H9 (cell line): ENCODE measurements around the gene PRMT2. TPM values are rescaled to one million over a fixed set of nuclear protein-coding genes. Genes with fewer than 3 reads are reported as not detected.

Experiments used
- DNase-seq: peaks from one replicate; pipeline ENCODE4 v3.0.0-alpha.2; 2017
- H2AFZ ChIP-seq: one replicate; pipeline ENCODE4 v1.6.1; 2013; ENCODE audit warnings: mild to moderate bottlenecking, low read length, control low read depth, moderate library complexity
- H2AK5ac ChIP-seq: 2 replicates; pipeline ENCODE4 v1.6.1; 2013; ENCODE audit warnings: low read length, control low read depth, mixed read lengths; ENCODE audit not compliant: insufficient read length
- H2BK120ac ChIP-seq: one replicate; pipeline ENCODE4 v1.6.1; 2013; ENCODE audit warnings: low read depth, mild to moderate bottlenecking, low read length, control low read depth, inconsistent platforms; ENCODE audit not compliant: poor library complexity, severe bottlenecking
- H2BK12ac ChIP-seq: 2 replicates; pipeline ENCODE4 v1.6.1; 2013; ENCODE audit warnings: low read length, control low read depth, mixed read lengths, low read depth; ENCODE audit not compliant: insufficient read length
- H2BK15ac ChIP-seq: 2 replicates; pipeline ENCODE4 v1.6.1; 2013; ENCODE audit warnings: low read depth, low read length, control low read depth
- H2BK20ac ChIP-seq: one replicate; pipeline ENCODE4 v1.6.1; 2013; ENCODE audit warnings: low read depth, mild to moderate bottlenecking, low read length, control low read depth, inconsistent platforms; ENCODE audit not compliant: poor library complexity, severe bottlenecking
- H2BK5ac ChIP-seq: 2 replicates; pipeline ENCODE4 v1.6.1; 2013; ENCODE audit warnings: low read length, control low read depth, mixed read lengths; ENCODE audit not compliant: insufficient read length
- H3K14ac ChIP-seq: 2 replicates; pipeline ENCODE4 v1.6.1; 2013; ENCODE audit warnings: low read length, control low read depth; ENCODE audit not compliant: insufficient read depth
- H3K18ac ChIP-seq: 2 replicates; pipeline ENCODE4 v1.6.1; 2013; ENCODE audit warnings: low read depth, mild to moderate bottlenecking, mixed read lengths, low read length, control low read depth; ENCODE audit not compliant: insufficient read length
- H3K23ac ChIP-seq: 2 replicates; pipeline ENCODE4 v1.6.1; 2013; ENCODE audit warnings: low read length, control low read depth, mixed read lengths, low read depth; ENCODE audit not compliant: insufficient read length
- H3K23me2 ChIP-seq: 2 replicates; pipeline ENCODE4 v1.6.1; 2013; ENCODE audit warnings: low read depth, mild to moderate bottlenecking, mixed read lengths, low read length, control low read depth; ENCODE audit not compliant: insufficient read length, poor library complexity, severe bottlenecking
- H3K27ac ChIP-seq: 2 replicates; pipeline ENCODE4 v1.5.1; 2013; ENCODE audit warnings: low read length, control low read depth, mixed read lengths, low read depth; ENCODE audit not compliant: insufficient read length
- H3K27me3 ChIP-seq: 2 replicates; pipeline ENCODE4 v1.6.1; 2013; ENCODE audit warnings: low read length, control low read depth, inconsistent platforms; ENCODE audit not compliant: insufficient read depth
- H3K4ac ChIP-seq: 2 replicates; pipeline ENCODE4 v1.6.1; 2013; ENCODE audit warnings: low read depth, mild to moderate bottlenecking, control low read depth, inconsistent platforms, low read length, moderate library complexity
- H3K4me1 ChIP-seq: 2 replicates; pipeline ENCODE4 v1.6.1; 2013; ENCODE audit warnings: low read length, control low read depth, inconsistent platforms; ENCODE audit not compliant: insufficient read depth
- H3K4me2 ChIP-seq: 2 replicates; pipeline ENCODE4 v1.6.1; 2013; ENCODE audit warnings: low read length, control low read depth, mixed read lengths; ENCODE audit not compliant: insufficient read length, insufficient read depth
- H3K56ac ChIP-seq: 2 replicates; pipeline ENCODE4 v1.6.1; 2013; ENCODE audit warnings: low read depth, mild to moderate bottlenecking, mixed read lengths, low read length, control low read depth; ENCODE audit not compliant: insufficient read length
- H3K79me1 ChIP-seq: 2 replicates; pipeline ENCODE4 v1.6.1; 2013; ENCODE audit warnings: low read depth, mild to moderate bottlenecking, moderate library complexity, low read length, control low read depth, inconsistent platforms; ENCODE audit not compliant: insufficient read depth, poor library complexity, severe bottlenecking
- H3K79me2 ChIP-seq: 2 replicates; pipeline ENCODE4 v1.6.1; 2013; ENCODE audit warnings: low read length, control low read depth, inconsistent platforms; ENCODE audit not compliant: insufficient read depth
- H3K9ac ChIP-seq: 2 replicates; pipeline ENCODE4 v1.6.1; 2013; ENCODE audit warnings: low read length, control low read depth, mixed read lengths; ENCODE audit not compliant: insufficient read length; ENCODE audit errors: extremely low read depth
- H3K9me3 ChIP-seq: one replicate; pipeline ENCODE4 v1.6.1; 2013; ENCODE audit warnings: low read depth, low read length, inconsistent platforms; ENCODE audit not compliant: control insufficient read depth
- H3T11ph ChIP-seq: one replicate; pipeline ENCODE4 v1.6.1; 2013; ENCODE audit warnings: mild to moderate bottlenecking, low read length, control low read depth, inconsistent platforms
- H4K20me1 ChIP-seq: one replicate; pipeline ENCODE4 v1.6.1; 2013; ENCODE audit not compliant: control insufficient read depth, insufficient read length, insufficient read depth
- H4K5ac ChIP-seq: 2 replicates; pipeline ENCODE4 v1.6.1; 2013; ENCODE audit warnings: low read depth, mild to moderate bottlenecking, mixed read lengths, low read length, control low read depth; ENCODE audit not compliant: insufficient read length
- H4K8ac ChIP-seq: replicated peaks from 2 replicates; pipeline ENCODE4 v1.6.1; 2013; ENCODE audit warnings: low read length, control low read depth, mixed read lengths, low read depth; ENCODE audit not compliant: insufficient read length
- H4K91ac ChIP-seq: 2 replicates; pipeline ENCODE4 v1.6.1; 2013; ENCODE audit warnings: low read depth, mild to moderate bottlenecking, moderate library complexity, mixed read lengths, low read length, control low read depth; ENCODE audit not compliant: insufficient read length
- H3K27ac Mint-ChIP-seq, 3 experiments: 2 replicates in 2 of 3; 3 replicates in 1 of 3; pipeline ENCODE4 v1.8.0; 2020 to 2021; ENCODE audit warnings: mixed read lengths in 3 of 3, mild to moderate bottlenecking in 1 of 3, moderate library complexity in 1 of 3
- H3K27me3 Mint-ChIP-seq: 2 replicates; pipeline ENCODE4 v1.8.0; 2021; ENCODE audit warnings: low read depth, mild to moderate bottlenecking, moderate library complexity, mixed read lengths
- H3K36me3 Mint-ChIP-seq, 3 experiments: 2 replicates in 2 of 3; 3 replicates in 1 of 3; pipeline ENCODE4 v1.8.0; 2020 to 2021; ENCODE audit warnings: low read depth in 3 of 3, mixed read lengths in 3 of 3; ENCODE audit not compliant: insufficient read depth in 1 of 3
- H3K4me1 Mint-ChIP-seq, 2 experiments: 2 replicates each; pipeline ENCODE4 v1.8.0; 2020; ENCODE audit warnings: mixed read lengths in 2 of 2
- H3K4me3 Mint-ChIP-seq, 2 experiments: 2 replicates in 1 of 2; 3 replicates in 1 of 2; pipeline ENCODE4 v1.8.0; 2020 to 2021; ENCODE audit warnings: mild to moderate bottlenecking in 2 of 2, mixed read lengths in 2 of 2, moderate library complexity in 1 of 2
- H3K9me3 Mint-ChIP-seq, 2 experiments: 2 replicates in 1 of 2; 3 replicates in 1 of 2; pipeline ENCODE4 v1.8.0; 2020; ENCODE audit warnings: mild to moderate bottlenecking in 2 of 2, mixed read lengths in 2 of 2, moderate library complexity in 1 of 2
- WGBS: extraction: QIAGEN DNeasy Blood & Tissue Kit; methylation state at CpG from one replicate; pipeline ENCODE4 v1.1.7; 2013; ENCODE audit warnings: missing lambda C conversion rate, low lambda C conversion rate, mixed read lengths; ENCODE audit not compliant: insufficient read length; ENCODE audit errors: extremely low coverage; 5-methylcytosine and 5-hydroxymethylcytosine counted together
- total RNA-seq: library from RNA; stranded (reverse); gene quantifications from 2 replicates; pipeline ENCODE4 v1.2.1, GENCODE V29; 2021
- TF ChIP-seq, protein P1 (sequence below): fragments of 200-600 bp; sonication (generic); conservative IDR thresholded peaks from 3 replicates; pipeline ENCODE4 v1.8.0; 2021; ENCODE audit warnings: antibody characterized with exemption, mild to moderate bottlenecking

PRMT2 gene
- total RNA-seq, 1 experiment from 2014 or later = 53.7 TPM

GRCh38 chr21:46616050-46616449 is 19.4 kb upstream of the PRMT2 start:
- Mint-ChIP-seq H3K27me3 (peaks cover 11% of the 10 kb centered on the region), H3K4me1 (peaks cover 7 to 8% of the 10 kb centered on the region in 2 experiments), H3K27ac (no peak overlapping the region), H3K4me3 (no peak overlapping the region), H3K9me3 (peaks cover 0 to 9% of the 10 kb centered on the region in 2 experiments; a peak in 3 of 5 replicates), H3K36me3 (no peaks in the 10 kb centered on the region; a peak in 1 of 7 replicates)
- Histone ChIP-seq H3K9me3 (no peaks in the 10 kb centered on the region), H2AK5ac (no peak overlapping the region), H2BK20ac (no peak overlapping the region), H4K20me1 (no peaks in the 10 kb centered on the region), H3K4me1 (no peaks in the 10 kb centered on the region), H3K14ac (no peak overlapping the region), H3K79me1 (no peaks in the 10 kb centered on the region), H3K23me2 (no peaks in the 10 kb centered on the region), H3K4ac (no peak overlapping the region), H3K18ac (no peak overlapping the region), H3T11ph (no peak overlapping the region), H2BK15ac (no peak overlapping the region), H3K27me3 (no peaks in the 10 kb centered on the region), H4K5ac (no peak overlapping the region), H2BK5ac (no peak overlapping the region), H3K79me2 (no peaks in the 10 kb centered on the region), H2BK120ac (no peak overlapping the region), H3K56ac (no peak overlapping the region), H4K8ac (no peak overlapping the region), H2BK12ac (no peak overlapping the region), H3K27ac (no peak overlapping the region), H2AFZ (no peak overlapping the region), H3K4me2 (no peak overlapping the region), H3K23ac (no peak overlapping the region), H3K9ac (no peak overlapping the region), H4K91ac (no peak overlapping the region)
- TF ChIP-seq, protein P1, sequence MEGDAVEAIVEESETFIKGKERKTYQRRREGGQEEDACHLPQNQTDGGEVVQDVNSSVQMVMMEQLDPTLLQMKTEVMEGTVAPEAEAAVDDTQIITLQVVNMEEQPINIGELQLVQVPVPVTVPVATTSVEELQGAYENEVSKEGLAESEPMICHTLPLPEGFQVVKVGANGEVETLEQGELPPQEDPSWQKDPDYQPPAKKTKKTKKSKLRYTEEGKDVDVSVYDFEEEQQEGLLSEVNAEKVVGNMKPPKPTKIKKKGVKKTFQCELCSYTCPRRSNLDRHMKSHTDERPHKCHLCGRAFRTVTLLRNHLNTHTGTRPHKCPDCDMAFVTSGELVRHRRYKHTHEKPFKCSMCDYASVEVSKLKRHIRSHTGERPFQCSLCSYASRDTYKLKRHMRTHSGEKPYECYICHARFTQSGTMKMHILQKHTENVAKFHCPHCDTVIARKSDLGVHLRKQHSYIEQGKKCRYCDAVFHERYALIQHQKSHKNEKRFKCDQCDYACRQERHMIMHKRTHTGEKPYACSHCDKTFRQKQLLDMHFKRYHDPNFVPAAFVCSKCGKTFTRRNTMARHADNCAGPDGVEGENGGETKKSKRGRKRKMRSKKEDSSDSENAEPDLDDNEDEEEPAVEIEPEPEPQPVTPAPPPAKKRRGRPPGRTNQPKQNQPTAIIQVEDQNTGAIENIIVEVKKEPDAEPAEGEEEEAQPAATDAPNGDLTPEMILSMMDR = no peak
- no peak for DNase-seq
- no CpG with 5 or more reads among the region's 2 CpGs for WGBS
